IMR-90 (cell line): Measurements from ENCODE around the gene PDE11A. TPM values are rescaled to one million over a fixed set of nuclear protein-coding genes. Genes with fewer than 3 reads are reported as not detected.
"Not testable (repeated sequence)": the region's sequence is repeated elsewhere in the genome, so short reads cannot be mapped to it uniquely, and the experiment has no call there.

Experiments used
- ATAC-seq: fragments of 200-7000 bp; cut with Tn5 transposase; 2 replicates; pipeline ENCODE4 v1.9.1; 2020; ENCODE audit warnings: low read depth, mild to moderate bottlenecking, moderate library complexity
- BruUV-seq: library from RNA; stranded (reverse); fragments of 400-500 nt; replicated peaks from 2 replicates; lab custom pipeline; 2021; lab: Mats Ljungman, UMichigan
- CTCF ChIA-PET: fragments of 300-600 bp; formaldehyde crosslinking; extraction: SDS; loops from one replicate; lab custom pipeline; 2021; ENCODE audit warnings: antibody characterized with exemption; lab: Yijun Ruan, JAX
- POLR2A ChIA-PET: fragments of 300-600 bp; sonication (Branson Sonifier 250); formaldehyde crosslinking; loops from one replicate; lab custom pipeline; 2022; ENCODE audit warnings: antibody characterized with exemption; ENCODE audit not compliant: unreplicated experiment; lab: Charles Lee
- DNase-seq: peaks from one replicate; pipeline ENCODE4 v3.0.0; 2013
- H2AFZ ChIP-seq: replicated peaks from 2 replicates; pipeline ENCODE3; 2013; ENCODE audit warnings: low read length, mild to moderate bottlenecking; ENCODE audit not compliant: poor library complexity
- H2AK5ac ChIP-seq: 2 replicates; pipeline ENCODE4 v1.6.1; 2013; ENCODE audit warnings: low read depth, low read length, inconsistent platforms
- H2AK9ac ChIP-seq: replicated peaks from 2 replicates; pipeline ENCODE3; 2013; ENCODE audit warnings: mild to moderate bottlenecking, low read depth, low read length, moderate library complexity; ENCODE audit not compliant: poor library complexity
- H2BK120ac ChIP-seq: 2 replicates; pipeline ENCODE4 v1.6.1; 2013; ENCODE audit warnings: low read depth, low read length, inconsistent platforms
- H2BK15ac ChIP-seq: 3 replicates; pipeline ENCODE4 v1.6.1; 2013; ENCODE audit warnings: low read depth, low read length, inconsistent platforms
- H2BK20ac ChIP-seq: 2 replicates; pipeline ENCODE4 v1.6.1; 2013; ENCODE audit warnings: low read depth, mild to moderate bottlenecking, inconsistent platforms, low read length, moderate library complexity
- H2BK5ac ChIP-seq: 2 replicates; pipeline ENCODE4 v1.6.1; 2013; ENCODE audit warnings: mild to moderate bottlenecking, low read depth, low read length, inconsistent platforms; ENCODE audit not compliant: poor library complexity, severe bottlenecking
- H3K14ac ChIP-seq: replicated peaks from 2 replicates; pipeline ENCODE4 v1.6.1; 2013; ENCODE audit warnings: low read depth, low read length, inconsistent platforms
- H3K18ac ChIP-seq: 2 replicates; pipeline ENCODE4 v1.6.1; 2013; ENCODE audit warnings: low read depth, low read length, control low read depth
- H3K23ac ChIP-seq: 2 replicates; pipeline ENCODE4 v1.6.1; 2013; ENCODE audit warnings: low read depth, low read length, inconsistent platforms
- H3K27ac ChIP-seq: 2 replicates; pipeline ENCODE4 v1.5.1; 2013; ENCODE audit warnings: mild to moderate bottlenecking, control low read depth, low read length; ENCODE audit not compliant: insufficient read depth
- H3K27me3 ChIP-seq: 2 replicates; pipeline ENCODE4 v1.6.1; 2013; ENCODE audit warnings: low read length; ENCODE audit not compliant: control insufficient read depth, insufficient read depth
- H3K36me3 ChIP-seq: 2 replicates; pipeline ENCODE4 v1.6.1; 2013; ENCODE audit warnings: low read length, mixed read lengths; ENCODE audit not compliant: control insufficient read depth, insufficient read depth
- H3K4ac ChIP-seq: 2 replicates; pipeline ENCODE4 v1.6.1; 2013; ENCODE audit warnings: low read depth, low read length, inconsistent platforms
- H3K4me1 ChIP-seq: 2 replicates; pipeline ENCODE4 v1.6.1; 2013; ENCODE audit warnings: low read length, mixed read lengths; ENCODE audit not compliant: control insufficient read depth, insufficient read depth
- H3K4me2 ChIP-seq: 2 replicates; pipeline ENCODE4 v1.6.1; 2013; ENCODE audit warnings: low read depth, mild to moderate bottlenecking, control low read depth, low read length, moderate library complexity
- H3K4me3 ChIP-seq: 2 replicates; pipeline ENCODE4 v1.5.1; 2013; ENCODE audit warnings: low read depth, mild to moderate bottlenecking, control low read depth, low read length, moderate library complexity; ENCODE audit not compliant: insufficient read depth
- H3K56ac ChIP-seq: 2 replicates; pipeline ENCODE4 v1.6.1; 2013; ENCODE audit warnings: low read length, inconsistent platforms; ENCODE audit not compliant: insufficient read depth; ENCODE audit errors: extremely low read depth
- H3K79me1 ChIP-seq, 2 experiments: 2 replicates each; pipeline ENCODE4 v1.6.1; 2013; ENCODE audit warnings: low read length in 2 of 2, inconsistent platforms in 1 of 2, low read depth in 1 of 2
- H3K9ac ChIP-seq: 2 replicates; pipeline ENCODE4 v1.6.1; 2013; ENCODE audit warnings: low read depth, low read length, control low read depth
- H3K9me1 ChIP-seq: 2 replicates; pipeline ENCODE4 v1.6.1; 2013; ENCODE audit warnings: low read length, inconsistent platforms; ENCODE audit not compliant: insufficient read depth
- H3K9me3 ChIP-seq: 2 replicates; pipeline ENCODE4 v1.6.1; 2013; ENCODE audit warnings: low read length; ENCODE audit not compliant: control insufficient read depth, insufficient read depth
- H4K20me1 ChIP-seq: 2 replicates; pipeline ENCODE4 v1.6.1; 2013; ENCODE audit warnings: low read length, inconsistent platforms; ENCODE audit not compliant: insufficient read depth
- H4K5ac ChIP-seq: 2 replicates; pipeline ENCODE4 v1.6.1; 2013; ENCODE audit warnings: mild to moderate bottlenecking, low read depth, low read length, control low read depth
- H4K8ac ChIP-seq, 2 experiments: 2 replicates each; pipeline ENCODE4 v1.6.1; 2013; ENCODE audit warnings: low read depth in 2 of 2, low read length in 2 of 2, control low read depth in 1 of 2, inconsistent platforms in 1 of 2
- H4K91ac ChIP-seq: 2 replicates; pipeline ENCODE4 v1.6.1; 2013; ENCODE audit warnings: low read depth, low read length, inconsistent platforms; ENCODE audit not compliant: insufficient read depth
- WGBS, 2 experiments: methylation state at CpG; one replicate each; pipeline versions ENCODE4 v1.1.5 to v1.1.7; 2013; ENCODE audit warnings: missing lambda C conversion rate in 2 of 2; ENCODE audit not compliant: insufficient read length in 1 of 2; ENCODE audit errors: extremely low coverage in 2 of 2; 5-methylcytosine and 5-hydroxymethylcytosine counted together
- dilution Hi-C: fragments of 300-500 bp; cut with HindIII; formaldehyde crosslinking; loops from one replicate; pipeline ENCODE4 v1.14.3; 2018; ENCODE audit warnings: low sequenced_read_pairs; ENCODE audit not compliant: unreplicated experiment
- in situ Hi-C: fragments of 300-500 bp; cut with MboI; formaldehyde crosslinking; loops from 3 replicates; pipeline ENCODE4 v1.14.3; 2019; ENCODE audit warnings: low sequenced_read_pairs, inconsistent platforms, mixed read lengths
- intact Hi-C: fragments of 100-400 bp; cut with micrococcal nuclease; formaldehyde crosslinking; loops from 2 replicates; pipeline ENCODE4 v1.10.0; 2022
- polyA plus RNA-seq, 3 experiments: library from polyadenylated mRNA; depleted of rRNA; stranded (reverse); fragments of >200 nt; gene quantifications; 2 replicates each; pipeline ENCODE4 v1.2.3, GENCODE V29; 2012; ENCODE audit warnings: low replicate concordance in 1 of 3
- total RNA-seq: library from RNA; depleted of rRNA; stranded (reverse); fragments of >200 nt; gene quantifications from 2 replicates; pipeline ENCODE4 v1.2.3, GENCODE V29; 2012

PDE11A gene
- total and polyA plus RNA-seq, 2 of the 4 experiments (the other 2 are of a cell fraction), result 0.21 to 0.72 TPM

DNA sequence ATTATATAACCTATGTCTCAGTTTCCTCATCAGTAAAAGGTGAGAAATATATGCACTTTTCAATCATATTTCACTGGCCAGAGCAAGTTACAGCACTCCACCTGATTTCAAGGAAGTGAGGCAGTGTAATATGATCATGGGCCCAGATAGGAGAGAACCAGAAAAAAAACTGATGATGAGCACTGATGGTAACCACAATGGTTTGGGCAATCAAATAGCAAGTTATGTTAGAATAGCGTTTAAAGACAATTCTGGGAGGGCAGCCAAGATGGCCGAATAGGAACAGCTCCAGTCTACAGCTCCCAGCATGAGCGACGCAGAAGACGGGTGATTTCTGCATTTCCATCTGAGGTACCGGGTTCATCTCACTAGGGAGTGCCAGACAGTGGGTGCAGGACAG is 287.4 kb downstream of the PDE11A start:
- ATAC-seq, intact Hi-C loops: not testable (repeated sequence)
- whole genome bisulfite sequencing, 2 experiments, result no CpG with 5 or more reads among the region's 6 CpGs

More for the DNA sequence above, 287.4 kb downstream of the PDE11A start:
- H2AK9ac ChIP-seq, H2BK20ac ChIP-seq, H3K9ac ChIP-seq, CTCF ChIA-PET, H4K20me1 ChIP-seq, H3K14ac ChIP-seq, BruUV-seq, H4K8ac ChIP-seq, H3K4ac ChIP-seq, H3K36me3 ChIP-seq, H2BK15ac ChIP-seq, H3K23ac ChIP-seq, H3K4me2 ChIP-seq, in situ Hi-C loops, H2BK5ac ChIP-seq, dilution Hi-C loops, POLR2A ChIA-PET, H4K5ac ChIP-seq, H2BK120ac ChIP-seq, H3K9me3 ChIP-seq, H3K56ac ChIP-seq, H3K18ac ChIP-seq, H4K91ac ChIP-seq, H3K27me3 ChIP-seq, DNase-seq, H2AFZ ChIP-seq, H3K4me1 ChIP-seq, H3K9me1 ChIP-seq, H3K4me3 ChIP-seq, H3K27ac ChIP-seq, H2AK5ac ChIP-seq, H3K79me1 ChIP-seq: not testable (repeated sequence)
